Mucosa of stomach (tissue), 1 donor: ENCODE results near the gene SKIC2.
A peak's percentile ranks its signal among the peaks of the same experiment; 100 is the strongest.
"Not testable (repeated sequence)": the region's sequence is repeated elsewhere in the genome, so short reads cannot be mapped to it uniquely, and the experiment has no call there.

Experiments used
- H3K27me3 ChIP-seq: one replicate; pipeline ENCODE4 v1.7.0; 2013; ENCODE audit warnings: mild to moderate bottlenecking, low read length; ENCODE audit not compliant: control insufficient read depth, insufficient read depth
- H3K36me3 ChIP-seq: one replicate; pipeline ENCODE4 v1.7.0; 2013; ENCODE audit warnings: low read length; ENCODE audit not compliant: control insufficient read depth, insufficient read depth
- H3K4me1 ChIP-seq: one replicate; pipeline ENCODE4 v1.7.0; 2013; ENCODE audit warnings: mild to moderate bottlenecking, low read length; ENCODE audit not compliant: control insufficient read depth, insufficient read depth
- H3K4me3 ChIP-seq: one replicate; pipeline ENCODE4 v1.7.0; 2013; ENCODE audit warnings: low read length
- H3K9ac ChIP-seq: one replicate; pipeline ENCODE4 v1.7.0; 2013; ENCODE audit warnings: mild to moderate bottlenecking, low read length, moderate library complexity
- H3K9me3 ChIP-seq: one replicate; pipeline ENCODE4 v1.7.0; 2013; ENCODE audit warnings: mild to moderate bottlenecking, low read length, moderate library complexity; ENCODE audit not compliant: control insufficient read depth
- donor health status: Pancreatic carcinoma.

Gene SKIC2

DNA sequence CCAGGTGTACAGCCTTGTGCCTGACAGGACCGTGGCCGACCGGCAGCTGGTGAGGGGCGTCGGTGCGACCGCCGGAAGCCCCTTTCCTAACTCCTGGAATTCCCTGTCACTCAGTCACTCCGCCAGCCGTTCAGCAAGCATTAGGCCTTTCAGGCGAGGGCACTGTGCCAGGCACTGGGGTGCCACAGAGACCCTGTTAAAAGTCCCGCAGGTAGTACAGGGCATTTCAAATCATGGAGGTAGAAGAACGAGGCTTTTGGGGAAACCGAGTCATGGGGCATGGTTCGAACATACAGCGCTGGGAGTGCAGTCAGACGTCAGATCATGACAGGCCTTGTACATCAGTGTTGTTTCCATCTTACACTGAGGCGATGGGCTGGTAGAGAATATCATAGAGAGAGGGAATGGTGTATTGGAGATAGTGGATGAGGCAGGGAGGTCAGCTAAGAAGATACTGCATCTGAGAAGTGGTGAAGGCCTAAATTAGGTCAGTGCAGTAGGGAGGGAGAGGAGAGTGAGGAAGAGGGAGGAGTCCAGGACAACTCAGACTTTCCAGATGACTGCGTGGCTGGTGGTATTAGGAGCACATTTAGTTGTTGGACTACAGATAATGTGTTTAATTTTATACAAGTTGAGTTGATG lies 13.9 kb downstream of the SKIC2 start:
- no peaks in the 10 kb centered on the region for H3K27me3 ChIP-seq
- peaks cover 3% of the 10 kb centered on the region for H3K36me3 ChIP-seq
- peak overlapping the region; percentile 94 for H3K9ac ChIP-seq
- H3K9me3 ChIP-seq, result no peaks in the 10 kb centered on the region
- peaks cover 20% of the 10 kb centered on the region for H3K4me1 ChIP-seq
- peak overlapping the region; percentile 59 for H3K4me3 ChIP-seq

DNA sequence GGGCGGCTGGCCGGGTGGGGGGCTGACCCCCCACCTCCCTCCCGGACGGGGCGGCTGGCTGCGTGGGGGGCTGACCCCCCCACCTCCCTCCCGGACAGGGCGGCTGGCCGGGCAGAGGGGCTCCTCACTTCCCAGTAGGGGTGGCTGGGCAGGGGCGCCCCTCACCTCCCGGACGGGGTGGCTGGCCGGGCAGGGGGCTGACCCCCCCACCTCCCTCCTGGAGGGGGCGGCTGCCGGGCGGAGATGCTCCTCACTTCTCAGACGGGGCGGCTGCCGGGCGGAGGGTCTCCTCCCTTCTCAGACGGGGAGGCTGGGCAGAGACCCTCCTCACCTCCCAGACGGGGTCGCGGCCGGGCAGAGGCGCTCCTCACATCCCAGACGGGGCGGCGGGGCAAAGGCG lies 17.1 kb downstream of the SKIC2 start:
- not testable (repeated sequence) for H3K4me3 ChIP-seq, H3K27me3 ChIP-seq, H3K36me3 ChIP-seq, H3K9me3 ChIP-seq, H3K9ac ChIP-seq
- peaks cover 13% of the 10 kb centered on the region for H3K4me1 ChIP-seq

DNA sequence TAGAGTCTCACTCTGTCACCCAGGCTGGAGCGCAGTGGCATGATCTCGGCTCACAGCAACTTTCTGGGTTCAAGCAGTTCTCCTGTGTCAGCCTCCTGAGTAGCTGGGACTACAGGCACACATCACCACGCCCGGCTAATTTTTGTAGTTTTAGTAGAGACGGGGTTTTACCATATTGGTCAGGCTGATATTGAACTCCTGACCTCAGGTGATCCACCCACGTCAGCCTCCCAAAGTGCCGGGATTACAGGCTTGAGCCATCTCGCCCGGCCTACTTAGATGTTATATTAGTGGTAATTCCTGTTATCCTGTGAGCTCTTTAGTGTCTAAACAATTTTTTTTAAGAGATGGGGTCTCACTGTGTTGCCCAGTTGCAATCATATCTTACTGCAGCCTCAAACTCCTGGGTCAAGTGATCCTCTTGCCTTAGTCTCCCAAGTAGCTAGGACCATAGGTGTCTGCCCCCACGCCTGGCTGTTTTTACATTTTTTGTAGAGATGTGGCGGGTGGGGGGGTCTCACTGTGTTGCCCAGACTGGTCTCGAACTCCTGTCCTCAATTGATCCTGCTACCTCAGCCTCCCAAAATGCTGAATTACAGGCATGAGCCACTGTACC lies 18.9 kb downstream of the SKIC2 start:
- Histone ChIP-seq H3K4me3 (no peak overlapping the region), H3K36me3 (no peaks in the 10 kb centered on the region), H3K27me3 (no peaks in the 10 kb centered on the region), H3K9me3 (no peaks in the 10 kb centered on the region), H3K4me1 (peaks cover 4% of the 10 kb centered on the region), H3K9ac (no peak overlapping the region)

DNA sequence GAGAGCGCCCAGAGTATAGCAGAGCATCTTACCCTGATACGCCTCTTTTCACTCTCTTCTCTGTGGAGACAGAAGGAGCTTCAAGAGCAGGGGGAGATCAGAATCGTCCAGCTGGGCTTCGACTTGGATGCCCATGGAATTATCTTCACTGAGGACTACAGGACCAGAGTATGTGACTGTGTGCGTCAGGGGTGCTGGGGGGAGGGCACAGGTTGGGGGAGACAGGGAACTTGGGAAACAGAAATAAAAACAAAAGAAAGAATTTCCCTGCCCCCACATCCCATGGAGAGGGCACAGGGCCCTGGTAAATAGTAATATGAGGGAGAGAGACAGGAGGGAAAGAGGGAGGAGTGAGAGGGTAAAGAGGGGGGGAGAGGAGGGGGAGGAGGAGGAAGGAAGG lies 19.9 kb downstream of the SKIC2 start:
- no peaks in the 10 kb centered on the region for H3K27me3 ChIP-seq
- no peaks in the 10 kb centered on the region for H3K9me3 ChIP-seq
- no peaks in the 10 kb centered on the region for H3K4me1 ChIP-seq
- H3K4me3 ChIP-seq, result no peak overlapping the region
- H3K36me3 ChIP-seq, result no peaks in the 10 kb centered on the region
- H3K9ac ChIP-seq, result no peak overlapping the region

DNA sequence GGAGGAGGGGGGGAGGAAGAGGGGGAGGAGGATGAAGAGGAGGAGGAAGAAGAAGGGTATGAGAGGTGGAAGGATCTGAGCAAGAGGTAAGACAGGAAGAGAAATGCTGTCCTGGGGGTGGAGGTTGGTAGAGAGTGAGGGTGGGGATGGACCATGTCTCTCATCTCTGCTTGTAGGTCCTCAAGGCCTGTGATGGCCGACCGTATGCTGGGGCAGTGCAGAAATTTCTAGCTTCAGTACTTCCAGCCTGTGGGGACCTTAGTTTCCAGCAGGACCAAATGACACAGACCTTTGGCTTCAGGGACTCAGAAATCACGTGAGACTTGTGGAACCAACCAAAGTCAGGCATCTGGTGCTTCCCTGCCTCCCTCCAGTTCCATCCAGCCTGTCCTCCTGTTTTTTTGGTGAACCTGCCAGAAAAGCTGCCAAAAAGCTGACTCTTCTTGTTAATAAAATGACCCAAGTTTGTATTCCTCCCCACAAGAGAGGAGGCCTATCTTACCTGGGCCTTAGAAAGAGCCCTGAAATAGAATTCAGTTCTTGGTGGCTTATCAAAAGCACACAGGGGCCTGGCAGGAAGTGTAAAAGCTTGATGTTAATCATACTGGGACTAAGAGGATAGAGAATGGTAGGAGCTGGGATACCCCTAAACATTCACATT lies 20.4 kb downstream of the SKIC2 start:
- no peak overlapping the region for H3K9ac ChIP-seq
- H3K27me3 ChIP-seq, result no peaks in the 10 kb centered on the region
- H3K4me3 ChIP-seq, result no peak overlapping the region
- no peaks in the 10 kb centered on the region for H3K4me1 ChIP-seq
- no peaks in the 10 kb centered on the region for H3K36me3 ChIP-seq
- no peaks in the 10 kb centered on the region for H3K9me3 ChIP-seq

DNA sequence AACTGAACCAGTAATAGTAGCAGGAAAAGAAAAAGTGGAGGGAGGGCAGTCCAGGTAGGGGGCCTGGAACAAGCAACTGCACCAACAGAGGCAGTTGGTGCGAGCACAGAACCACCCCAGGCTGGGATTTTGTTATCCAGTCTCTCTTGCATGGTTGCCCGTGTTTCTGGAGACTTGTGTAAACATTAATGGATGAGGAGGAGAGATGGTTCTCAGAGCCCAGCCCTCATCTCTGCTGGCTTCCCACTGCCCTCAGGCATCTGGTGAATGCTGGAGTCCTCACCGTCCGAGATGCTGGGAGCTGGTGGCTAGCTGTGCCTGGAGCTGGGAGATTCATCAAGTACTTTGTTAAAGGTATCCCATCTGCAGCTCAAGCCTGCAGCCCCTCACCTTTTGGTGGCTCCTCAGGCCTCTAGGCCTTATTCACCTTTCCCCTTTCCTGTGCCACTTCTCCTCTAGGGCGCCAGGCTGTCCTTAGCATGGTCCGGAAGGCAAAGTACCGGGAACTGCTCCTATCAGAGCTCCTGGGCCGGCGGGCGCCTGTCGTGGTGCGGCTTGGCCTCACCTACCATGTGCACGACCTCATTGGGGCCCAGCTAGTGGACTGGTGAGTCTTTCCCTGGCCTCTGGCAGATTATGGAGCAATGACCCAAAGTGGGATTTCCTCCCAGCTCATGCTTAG lies 21.4 kb downstream of the SKIC2 start:
- H3K4me1 ChIP-seq, H3K9me3 ChIP-seq, H3K36me3 ChIP-seq, H3K4me3 ChIP-seq, H3K27me3 ChIP-seq, H3K9ac ChIP-seq: not testable (repeated sequence)

DNA sequence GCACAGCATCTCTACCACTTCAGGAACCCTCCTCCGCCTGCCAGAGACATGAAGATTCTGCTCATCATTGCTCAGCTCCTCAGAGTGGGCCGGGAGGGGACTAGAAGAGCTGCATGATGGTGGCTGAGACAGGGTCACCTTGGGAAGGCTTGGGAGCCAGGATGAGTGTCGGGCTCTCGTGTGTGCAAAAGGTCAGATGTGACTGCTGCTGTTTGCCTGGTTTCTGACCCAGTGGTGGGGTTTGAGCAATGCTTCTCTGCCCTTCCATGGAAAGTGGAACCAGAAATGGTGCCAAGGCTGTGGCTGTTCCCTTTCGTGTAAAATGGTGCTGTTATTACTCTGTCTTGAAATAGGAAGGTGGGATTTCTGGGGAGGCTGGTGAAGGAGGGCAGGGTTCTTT lies 22.0 kb downstream of the SKIC2 start:
- not testable (repeated sequence) for H3K9ac ChIP-seq, H3K27me3 ChIP-seq, H3K4me1 ChIP-seq, H3K4me3 ChIP-seq, H3K9me3 ChIP-seq, H3K36me3 ChIP-seq

DNA sequence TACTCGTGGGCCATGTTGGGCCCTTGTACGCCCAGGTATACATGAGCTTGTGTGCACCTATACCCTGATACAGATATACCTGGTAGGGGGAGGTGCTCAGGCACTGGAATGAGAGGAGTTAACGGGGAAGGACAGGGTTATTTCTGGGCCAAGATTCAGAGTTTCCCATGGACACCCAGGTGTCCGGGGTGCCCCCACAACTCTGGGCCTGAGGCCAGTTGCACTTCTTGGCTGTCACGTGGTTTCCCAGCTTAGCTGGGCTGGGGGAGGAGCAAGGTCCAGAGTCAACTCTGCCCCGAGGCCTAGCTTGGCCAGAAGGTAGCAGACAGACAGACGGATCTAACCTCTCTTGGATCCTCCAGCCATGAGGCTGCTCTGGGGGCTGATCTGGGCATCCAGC lies 22.8 kb downstream of the SKIC2 start, which contains the start of gene C4A:
C4A (plus strand) TSS at position 314 of the 400 bp plus-strand sequence; CDS start at position 365, 51 bp downstream.
- not testable (repeated sequence) for H3K9me3 ChIP-seq, H3K4me3 ChIP-seq, H3K27me3 ChIP-seq, H3K9ac ChIP-seq, H3K36me3 ChIP-seq, H3K4me1 ChIP-seq

DNA sequence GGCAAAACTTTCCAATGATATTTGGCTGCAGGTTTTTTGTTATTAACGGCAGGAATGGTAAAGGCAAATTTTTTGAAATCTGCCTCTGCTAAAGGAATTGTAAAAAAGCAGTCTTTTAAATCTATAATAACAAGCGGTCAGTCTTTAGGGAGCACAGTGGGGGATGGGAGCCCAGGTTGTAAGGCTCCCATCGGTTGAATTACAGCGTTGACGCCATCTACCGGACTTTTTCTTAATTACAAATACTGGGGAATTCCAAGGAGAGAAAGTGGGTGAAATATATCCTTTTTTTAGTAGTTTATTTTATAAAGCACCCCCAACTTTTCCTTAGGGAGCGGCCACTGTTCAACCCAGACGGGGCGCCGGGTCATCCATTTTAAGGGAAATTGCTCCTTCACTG lies 30.4 kb downstream of the SKIC2 start:
- not testable (repeated sequence) for H3K27me3 ChIP-seq, H3K4me3 ChIP-seq, H3K4me1 ChIP-seq

DNA sequence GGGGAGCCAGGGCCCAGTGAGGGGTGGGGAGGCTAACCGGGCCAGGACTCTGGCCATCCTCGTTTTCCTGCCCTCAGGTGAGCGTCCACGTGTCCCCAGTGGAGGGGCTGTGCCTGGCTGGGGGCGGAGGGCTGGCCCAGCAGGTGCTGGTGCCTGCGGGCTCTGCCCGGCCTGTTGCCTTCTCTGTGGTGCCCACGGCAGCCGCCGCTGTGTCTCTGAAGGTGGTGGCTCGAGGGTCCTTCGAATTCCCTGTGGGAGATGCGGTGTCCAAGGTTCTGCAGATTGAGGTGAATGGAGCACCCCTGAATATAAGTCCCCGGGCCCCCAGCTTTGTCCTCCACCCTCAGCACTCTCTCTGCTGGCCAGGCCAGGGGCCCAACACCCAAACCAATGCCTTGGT lies 35.4 kb downstream of the SKIC2 start:
- H3K9me3 ChIP-seq, H3K36me3 ChIP-seq, H3K4me3 ChIP-seq, H3K9ac ChIP-seq, H3K27me3 ChIP-seq, H3K4me1 ChIP-seq: not testable (repeated sequence)

More for the DNA sequence above, 30.4 kb downstream of the SKIC2 start:
- H3K9ac ChIP-seq, H3K9me3 ChIP-seq, H3K36me3 ChIP-seq: not testable (repeated sequence)

DNA sequence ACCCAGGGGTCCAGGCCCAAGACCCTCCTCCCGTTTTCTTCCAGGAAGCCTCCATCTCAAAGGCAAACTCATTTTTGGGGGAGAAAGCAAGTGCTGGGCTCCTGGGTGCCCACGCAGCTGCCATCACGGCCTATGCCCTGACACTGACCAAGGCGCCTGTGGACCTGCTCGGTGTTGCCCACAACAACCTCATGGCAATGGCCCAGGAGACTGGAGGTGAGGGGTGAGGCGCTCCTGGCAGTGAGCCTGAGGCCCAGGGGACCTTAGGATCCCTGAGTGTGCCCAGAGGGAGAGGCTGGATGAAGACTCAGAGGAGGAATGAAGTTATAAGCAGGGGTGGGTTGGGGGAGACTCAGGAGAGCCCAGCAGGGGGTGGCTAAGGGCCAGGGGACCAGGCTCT lies 37.4 kb downstream of the SKIC2 start:
- not testable (repeated sequence) for H3K9ac ChIP-seq, H3K4me1 ChIP-seq, H3K27me3 ChIP-seq, H3K4me3 ChIP-seq, H3K9me3 ChIP-seq, H3K36me3 ChIP-seq

DNA sequence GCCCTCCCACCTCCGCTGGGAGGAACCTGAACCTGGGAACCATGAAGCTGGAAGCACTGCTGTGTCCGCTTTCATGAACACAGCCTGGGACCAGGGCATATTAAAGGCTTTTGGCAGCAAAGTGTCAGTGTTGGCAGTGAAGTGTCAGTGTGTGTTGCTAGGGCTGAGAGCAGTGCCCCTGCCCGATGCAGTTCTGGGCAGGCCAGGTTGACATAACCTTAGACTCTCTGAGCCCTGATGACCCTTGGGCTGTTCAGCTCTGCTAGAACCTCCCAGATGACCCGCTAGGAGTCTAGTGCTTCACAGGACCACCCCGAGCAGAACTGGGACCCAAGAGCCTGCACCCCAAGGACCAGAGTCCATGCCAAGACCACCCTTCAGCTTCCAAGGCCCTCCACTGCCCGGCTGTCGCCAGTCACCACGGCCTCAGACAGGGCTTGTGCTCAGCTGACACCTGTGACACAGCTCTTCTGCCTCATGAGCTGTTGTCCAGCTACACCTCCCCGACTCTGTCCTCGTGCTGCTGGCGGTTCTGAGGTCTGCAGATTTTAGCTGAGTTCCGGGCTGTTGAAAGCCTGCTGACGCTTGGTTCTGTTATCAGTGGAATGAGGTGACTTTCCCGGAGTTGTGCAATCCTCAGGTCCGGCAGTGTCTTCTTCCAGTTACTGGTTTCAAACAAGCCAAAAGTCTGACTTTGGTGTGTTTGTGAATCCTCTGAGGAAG lies 43.7 kb downstream of the SKIC2 start:
- not testable (repeated sequence) for H3K4me3 ChIP-seq, H3K9ac ChIP-seq, H3K27me3 ChIP-seq, H3K4me1 ChIP-seq, H3K9me3 ChIP-seq, H3K36me3 ChIP-seq
